Neuron (in vitro differentiated cells): ENCODE results near the gene SPRR5.

Experiments used
- H2AFZ ChIP-seq: one replicate; pipeline ENCODE4 v1.6.1; 2013; ENCODE audit warnings: low read depth, mild to moderate bottlenecking, inconsistent platforms, low read length, moderate library complexity
- H3K27me3 ChIP-seq: one replicate; pipeline ENCODE4 v1.6.1; 2013; ENCODE audit warnings: low read length; ENCODE audit not compliant: insufficient read depth
- H3K36me3 ChIP-seq: one replicate; pipeline ENCODE4 v1.6.1; 2013; ENCODE audit warnings: low read length; ENCODE audit not compliant: insufficient read depth
- H3K4me1 ChIP-seq: one replicate; pipeline ENCODE4 v1.6.1; 2013; ENCODE audit warnings: low read length; ENCODE audit not compliant: insufficient read depth
- H3K4me3 ChIP-seq: 2 replicates; pipeline ENCODE4 v1.5.1; 2013; ENCODE audit warnings: mild to moderate bottlenecking, low read length, moderate library complexity
- H3K9me3 ChIP-seq: one replicate; pipeline ENCODE4 v1.6.1; 2013; ENCODE audit warnings: low read length

Gene SPRR5

GRCh38 chr1:152946651-152947256 is at the start of gene SPRR5:
SPRR5 (plus strand) TSS chr1:152947206; CDS start chr1:152948555, 1,349 bp downstream.
- no peaks in the 10 kb centered on the region for H3K36me3 ChIP-seq
- no peak within 1 kb of the TSS for H2AFZ ChIP-seq
- no peak within 1 kb of the TSS for H3K4me3 ChIP-seq
- no peaks in the 10 kb centered on the region for H3K9me3 ChIP-seq
- peaks cover 7% of the 10 kb centered on the region for H3K27me3 ChIP-seq
- H3K4me1 ChIP-seq = no peaks in the 10 kb centered on the region

GRCh38 chr1:152899027-152899426 is 48.0 kb upstream of the SPRR5 start:
- no peaks in the 10 kb centered on the region for H3K27me3 ChIP-seq
- no peak overlapping the region for H3K4me3 ChIP-seq
- no peak overlapping the region for H2AFZ ChIP-seq
- H3K4me1 ChIP-seq = no peaks in the 10 kb centered on the region
- H3K36me3 ChIP-seq = no peaks in the 10 kb centered on the region
- H3K9me3 ChIP-seq = no peaks in the 10 kb centered on the region

- no peaks in the 10 kb centered on the region for H3K9me3 ChIP-seq
- no peaks in the 10 kb centered on the region for H3K4me1 ChIP-seq
- H3K36me3 ChIP-seq = no peaks in the 10 kb centered on the region
- H3K4me3 ChIP-seq = no peak overlapping the region
- no peak overlapping the region for H2AFZ ChIP-seq
- no peaks in the 10 kb centered on the region for H3K27me3 ChIP-seq
Observed at GRCh38 chr1:152899883-152900282, 47.1 kb upstream of the SPRR5 start.

- Histone ChIP-seq H3K4me1 (no peaks in the 10 kb centered on the region), H3K36me3 (no peaks in the 10 kb centered on the region), H3K9me3 (no peaks in the 10 kb centered on the region), H3K27me3 (no peaks in the 10 kb centered on the region), H3K4me3 (no peak overlapping the region), H2AFZ (no peak overlapping the region)
Observed at GRCh38 chr1:152901631-152902030, 45.4 kb upstream of the SPRR5 start.

GRCh38 chr1:152902636-152903035 is 44.4 kb upstream of the SPRR5 start:
- Histone ChIP-seq H2AFZ (no peak overlapping the region), H3K36me3 (no peaks in the 10 kb centered on the region), H3K9me3 (no peaks in the 10 kb centered on the region), H3K27me3 (no peaks in the 10 kb centered on the region), H3K4me3 (no peak overlapping the region), H3K4me1 (no peaks in the 10 kb centered on the region)

- H3K9me3 ChIP-seq = no peaks in the 10 kb centered on the region
- H3K4me1 ChIP-seq = no peaks in the 10 kb centered on the region
- H3K27me3 ChIP-seq = no peaks in the 10 kb centered on the region
- H3K4me3 ChIP-seq = no peak overlapping the region
- H2AFZ ChIP-seq = no peak overlapping the region
- H3K36me3 ChIP-seq = no peaks in the 10 kb centered on the region
Observed at GRCh38 chr1:152904688-152905440, 42.1 kb upstream of the SPRR5 start.

GRCh38 chr1:152906023-152906565 is 40.9 kb upstream of the SPRR5 start:
- Histone ChIP-seq H3K36me3 (no peaks in the 10 kb centered on the region), H2AFZ (no peak overlapping the region), H3K4me1 (no peaks in the 10 kb centered on the region), H3K9me3 (no peaks in the 10 kb centered on the region), H3K4me3 (no peak overlapping the region), H3K27me3 (no peaks in the 10 kb centered on the region)

- Histone ChIP-seq H2AFZ (no peak within 1 kb of the TSS), H3K4me1 (no peaks in the 10 kb centered on the region), H3K36me3 (no peaks in the 10 kb centered on the region), H3K4me3 (no peak within 1 kb of the TSS), H3K9me3 (no peaks in the 10 kb centered on the region), H3K27me3 (no peaks in the 10 kb centered on the region)
Observed at GRCh38 chr1:152907686-152908601, 39.1 kb upstream of the SPRR5 start, which contains the start of gene IVL. IVL (plus strand) TSS chr1:152908546; CDS start chr1:152909798, 1,252 bp downstream.

- Histone ChIP-seq H3K36me3 (no peaks in the 10 kb centered on the region), H3K9me3 (no peaks in the 10 kb centered on the region), H2AFZ (no peak overlapping the region), H3K27me3 (no peaks in the 10 kb centered on the region), H3K4me3 (no peak overlapping the region), H3K4me1 (no peaks in the 10 kb centered on the region)
Observed at GRCh38 chr1:152909206-152909605, 37.8 kb upstream of the SPRR5 start.

GRCh38 chr1:152912471-152912870 is 34.5 kb upstream of the SPRR5 start:
- no peaks in the 10 kb centered on the region for H3K27me3 ChIP-seq
- no peak overlapping the region for H2AFZ ChIP-seq
- no peaks in the 10 kb centered on the region for H3K9me3 ChIP-seq
- no peak overlapping the region for H3K4me3 ChIP-seq
- no peaks in the 10 kb centered on the region for H3K4me1 ChIP-seq
- no peaks in the 10 kb centered on the region for H3K36me3 ChIP-seq

- H3K9me3 ChIP-seq = no peaks in the 10 kb centered on the region
- no peaks in the 10 kb centered on the region for H3K36me3 ChIP-seq
- no peaks in the 10 kb centered on the region for H3K27me3 ChIP-seq
- H2AFZ ChIP-seq = no peak overlapping the region
- H3K4me1 ChIP-seq = no peaks in the 10 kb centered on the region
- no peak overlapping the region for H3K4me3 ChIP-seq
Observed at GRCh38 chr1:152912900-152913299, 34.1 kb upstream of the SPRR5 start.

- Histone ChIP-seq H3K4me1 (no peaks in the 10 kb centered on the region), H3K9me3 (no peaks in the 10 kb centered on the region), H3K27me3 (no peaks in the 10 kb centered on the region), H3K4me3 (no peak overlapping the region), H2AFZ (no peak overlapping the region), H3K36me3 (no peaks in the 10 kb centered on the region)
Observed at GRCh38 chr1:152917794-152918193, 29.2 kb upstream of the SPRR5 start.

GRCh38 chr1:152919071-152919470 is 27.9 kb upstream of the SPRR5 start:
- H3K4me3 ChIP-seq = no peak overlapping the region
- H3K9me3 ChIP-seq = no peaks in the 10 kb centered on the region
- no peaks in the 10 kb centered on the region for H3K27me3 ChIP-seq
- H3K36me3 ChIP-seq = no peaks in the 10 kb centered on the region
- no peak overlapping the region for H2AFZ ChIP-seq
- H3K4me1 ChIP-seq = no peaks in the 10 kb centered on the region
